Upper lobe of left lung (tissue), 4 donors: ENCODE data around the gene GALNT16.

ENCODE experiments used
- POLR2AphosphoS5 ChIP-seq, 2 donors: sonication (generic); formaldehyde crosslinking; IDR thresholded peaks; one replicate each; pipeline ENCODE4 v1.5.1; 2017; ENCODE audit warnings: antibody characterized with exemption in 2 of 2
- TF ChIP-seq, protein P1 (sequence below), 6 experiments: fragments of 450-650 bp in 4 of 6; fragments of 200-600 bp in 2 of 6; sonication (generic) in 2 of 6; IDR thresholded peaks; one replicate each; pipeline ENCODE4 v1.5.1; 2016 to 2019; ENCODE audit warnings: antibody characterized with exemption in 6 of 6

DNA sequence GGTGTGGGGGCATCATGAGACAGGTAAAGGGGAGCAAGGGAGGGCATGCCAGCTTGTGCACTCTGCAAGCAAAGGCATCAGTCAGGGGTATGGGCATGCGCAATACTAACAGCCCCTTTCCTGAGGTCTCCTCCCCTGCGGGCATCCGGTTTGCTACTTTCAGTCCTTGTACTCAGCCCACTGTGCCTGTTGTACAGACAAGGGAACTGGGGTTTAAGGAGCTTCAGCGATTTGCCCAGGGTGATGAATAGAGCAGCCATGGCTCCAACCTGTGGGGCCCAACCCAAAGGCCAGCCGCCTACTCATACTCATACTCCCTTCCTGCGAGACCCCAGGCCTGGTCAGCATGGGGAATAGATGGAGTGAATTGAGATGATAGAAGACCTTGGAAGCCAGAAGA is 66.7 kb downstream of the GALNT16 start:
- TF ChIP-seq POLR2AphosphoS5 (IDR thresholded peaks at IDR 0.05) = no peak
- TF ChIP-seq, protein P1, sequence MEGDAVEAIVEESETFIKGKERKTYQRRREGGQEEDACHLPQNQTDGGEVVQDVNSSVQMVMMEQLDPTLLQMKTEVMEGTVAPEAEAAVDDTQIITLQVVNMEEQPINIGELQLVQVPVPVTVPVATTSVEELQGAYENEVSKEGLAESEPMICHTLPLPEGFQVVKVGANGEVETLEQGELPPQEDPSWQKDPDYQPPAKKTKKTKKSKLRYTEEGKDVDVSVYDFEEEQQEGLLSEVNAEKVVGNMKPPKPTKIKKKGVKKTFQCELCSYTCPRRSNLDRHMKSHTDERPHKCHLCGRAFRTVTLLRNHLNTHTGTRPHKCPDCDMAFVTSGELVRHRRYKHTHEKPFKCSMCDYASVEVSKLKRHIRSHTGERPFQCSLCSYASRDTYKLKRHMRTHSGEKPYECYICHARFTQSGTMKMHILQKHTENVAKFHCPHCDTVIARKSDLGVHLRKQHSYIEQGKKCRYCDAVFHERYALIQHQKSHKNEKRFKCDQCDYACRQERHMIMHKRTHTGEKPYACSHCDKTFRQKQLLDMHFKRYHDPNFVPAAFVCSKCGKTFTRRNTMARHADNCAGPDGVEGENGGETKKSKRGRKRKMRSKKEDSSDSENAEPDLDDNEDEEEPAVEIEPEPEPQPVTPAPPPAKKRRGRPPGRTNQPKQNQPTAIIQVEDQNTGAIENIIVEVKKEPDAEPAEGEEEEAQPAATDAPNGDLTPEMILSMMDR (IDR thresholded peaks at IDR 0.05) = no peak
